Activated T-cell treated with anti-CD3 and anti-CD28 coated beads, Interleukin-2, amount 50 U/mL, for 72 hours (primary cell): ENCODE results near the gene PDE4DIP. TPM values are rescaled to one million over a fixed set of nuclear protein-coding genes. Genes with fewer than 3 reads are reported as not detected.
"Not testable (repeated sequence)": the region's sequence is repeated elsewhere in the genome, so short reads cannot be mapped to it uniquely, and the experiment has no call there.

ENCODE experiments used
- ATAC-seq, 2 donors: fragments of 150-1000 bp; cut with Tn5 transposase; replicated peaks in 1 of 2; 2 replicates each; pipeline ENCODE4 v1.10.0; 2021; ENCODE audit warnings: moderate library complexity in 2 of 2, mild to moderate bottlenecking in 1 of 2
- DNase-seq, 2 donors: peaks; one replicate each; pipeline ENCODE4 v3.0.0; 2021 to 2022; ENCODE audit warnings: mixed read lengths in 1 of 2
- H3K27ac Mint-ChIP-seq: one replicate; pipeline ENCODE4 v1.8.0; 2022; ENCODE audit warnings: mild to moderate bottlenecking, moderate library complexity, mixed read lengths
- H3K27me3 Mint-ChIP-seq: one replicate; pipeline ENCODE4 v1.8.0; 2022; ENCODE audit warnings: low read depth, mixed read lengths
- H3K36me3 Mint-ChIP-seq, 2 donors: one replicate each; pipeline ENCODE4 v1.8.0; 2022; ENCODE audit warnings: mixed read lengths in 2 of 2, mild to moderate bottlenecking in 1 of 2; ENCODE audit not compliant: insufficient read depth in 2 of 2
- H3K4me1 Mint-ChIP-seq: one replicate; pipeline ENCODE4 v1.8.0; 2022; ENCODE audit warnings: low read depth, mixed read lengths
- H3K4me3 Mint-ChIP-seq, 2 donors: one replicate each; pipeline ENCODE4 v1.8.0; 2022; ENCODE audit warnings: mild to moderate bottlenecking in 2 of 2, mixed read lengths in 2 of 2, moderate library complexity in 2 of 2
- H3K9me3 Mint-ChIP-seq, 2 donors: one replicate each; pipeline ENCODE4 v1.8.0; 2022; ENCODE audit warnings: mixed read lengths in 2 of 2
- total RNA-seq, 2 donors: library from RNA; stranded (reverse); gene quantifications; one replicate each; pipeline ENCODE4 v1.2.3, GENCODE V29; 2022

The PDE4DIP gene
- total RNA-seq, 2 donors from 2014 or later = 55.7 to 63.8 TPM

- DNase-seq, H3K9me3 Mint-ChIP-seq, H3K4me3 Mint-ChIP-seq, H3K27ac Mint-ChIP-seq, H3K4me1 Mint-ChIP-seq, ATAC-seq, H3K36me3 Mint-ChIP-seq: not testable (repeated sequence)
- peaks cover 12% of the 10 kb centered on the region for H3K27me3 Mint-ChIP-seq
These were observed 145.2 kb downstream of the PDE4DIP start for GRCh38 chr1:148989378-148989777.

GRCh38 chr1:148990233-148990788, 146.1 kb downstream of the PDE4DIP start:
- not testable (repeated sequence) for H3K4me3 Mint-ChIP-seq, H3K36me3 Mint-ChIP-seq, ATAC-seq, H3K27ac Mint-ChIP-seq, H3K4me1 Mint-ChIP-seq, DNase-seq, H3K9me3 Mint-ChIP-seq
- H3K27me3 Mint-ChIP-seq = peaks cover 12% of the 10 kb centered on the region

- H3K27me3 Mint-ChIP-seq = peaks cover 12% of the 10 kb centered on the region
- H3K4me3 Mint-ChIP-seq, H3K36me3 Mint-ChIP-seq, H3K4me1 Mint-ChIP-seq, DNase-seq, H3K9me3 Mint-ChIP-seq, H3K27ac Mint-ChIP-seq: not testable (repeated sequence)
- ATAC-seq = peak in 1 of 2 donors; percentile 16
These were observed 147.6 kb downstream of the PDE4DIP start for GRCh38 chr1:148991818-148992217.

- H3K27me3 Mint-ChIP-seq = peaks cover 12% of the 10 kb centered on the region
- not testable (repeated sequence) for H3K27ac Mint-ChIP-seq, H3K9me3 Mint-ChIP-seq, H3K4me1 Mint-ChIP-seq, DNase-seq, H3K36me3 Mint-ChIP-seq, H3K4me3 Mint-ChIP-seq
- ATAC-seq = peak; percentile 98
These were observed 148.1 kb downstream of the PDE4DIP start for GRCh38 chr1:148992364-148992763.

GRCh38 chr1:148996449-148997224, 152.4 kb downstream of the PDE4DIP start:
- H3K27ac Mint-ChIP-seq, DNase-seq, H3K4me1 Mint-ChIP-seq, ATAC-seq, H3K4me3 Mint-ChIP-seq, H3K36me3 Mint-ChIP-seq, H3K9me3 Mint-ChIP-seq, H3K27me3 Mint-ChIP-seq: not testable (repeated sequence)

- not testable (repeated sequence) for H3K36me3 Mint-ChIP-seq, H3K9me3 Mint-ChIP-seq, ATAC-seq, H3K27me3 Mint-ChIP-seq, H3K4me1 Mint-ChIP-seq, H3K27ac Mint-ChIP-seq, H3K4me3 Mint-ChIP-seq, DNase-seq
These were observed 153.2 kb downstream of the PDE4DIP start for GRCh38 chr1:148997405-148997804.

- not testable (repeated sequence) for ATAC-seq, H3K4me1 Mint-ChIP-seq, DNase-seq, H3K4me3 Mint-ChIP-seq, H3K27me3 Mint-ChIP-seq, H3K36me3 Mint-ChIP-seq, H3K9me3 Mint-ChIP-seq, H3K27ac Mint-ChIP-seq
These were observed 158.4 kb downstream of the PDE4DIP start for GRCh38 chr1:149002664-149003063.

GRCh38 chr1:149008326-149008725, 164.1 kb downstream of the PDE4DIP start:
- ATAC-seq, H3K9me3 Mint-ChIP-seq, H3K4me1 Mint-ChIP-seq, H3K36me3 Mint-ChIP-seq, H3K4me3 Mint-ChIP-seq, H3K27ac Mint-ChIP-seq, H3K27me3 Mint-ChIP-seq, DNase-seq: not testable (repeated sequence)

- H3K36me3 Mint-ChIP-seq, H3K9me3 Mint-ChIP-seq, H3K27ac Mint-ChIP-seq, DNase-seq, H3K4me3 Mint-ChIP-seq, H3K4me1 Mint-ChIP-seq, H3K27me3 Mint-ChIP-seq, ATAC-seq: not testable (repeated sequence)
These were observed 164.5 kb downstream of the PDE4DIP start for GRCh38 chr1:149008769-149009168.

- ATAC-seq, H3K36me3 Mint-ChIP-seq, H3K27me3 Mint-ChIP-seq, H3K4me3 Mint-ChIP-seq, H3K27ac Mint-ChIP-seq, H3K4me1 Mint-ChIP-seq, H3K9me3 Mint-ChIP-seq, DNase-seq: not testable (repeated sequence)
These were observed 165.5 kb downstream of the PDE4DIP start for GRCh38 chr1:149009761-149010160.

GRCh38 chr1:149012599-149012998, 168.4 kb downstream of the PDE4DIP start:
- H3K9me3 Mint-ChIP-seq, ATAC-seq, H3K27me3 Mint-ChIP-seq, H3K4me1 Mint-ChIP-seq, DNase-seq, H3K27ac Mint-ChIP-seq, H3K36me3 Mint-ChIP-seq, H3K4me3 Mint-ChIP-seq: not testable (repeated sequence)

GRCh38 chr1:149013513-149013912, 169.3 kb downstream of the PDE4DIP start:
- H3K4me1 Mint-ChIP-seq, H3K4me3 Mint-ChIP-seq, H3K9me3 Mint-ChIP-seq, H3K36me3 Mint-ChIP-seq, H3K27me3 Mint-ChIP-seq, ATAC-seq, H3K27ac Mint-ChIP-seq, DNase-seq: not testable (repeated sequence)

GRCh38 chr1:149015522-149015921, 171.3 kb downstream of the PDE4DIP start:
- H3K27ac Mint-ChIP-seq, H3K9me3 Mint-ChIP-seq, H3K36me3 Mint-ChIP-seq, H3K27me3 Mint-ChIP-seq, ATAC-seq, H3K4me1 Mint-ChIP-seq, H3K4me3 Mint-ChIP-seq, DNase-seq: not testable (repeated sequence)

- not testable (repeated sequence) for H3K36me3 Mint-ChIP-seq, H3K27ac Mint-ChIP-seq, H3K4me1 Mint-ChIP-seq, H3K27me3 Mint-ChIP-seq, H3K9me3 Mint-ChIP-seq, H3K4me3 Mint-ChIP-seq, DNase-seq, ATAC-seq
These were observed 172.4 kb downstream of the PDE4DIP start for GRCh38 chr1:149016626-149017025.
